Activated CD4-positive, CD25-positive, alpha-beta regulatory T cell treated with anti-CD3 and anti-CD28 coated beads, Interleukin-2, amount 50 U/mL, for 24 hours (primary cell): ENCODE data around the gene HDAC7.
A peak's percentile ranks its signal among the peaks of the same experiment; 100 is the strongest.

ENCODE experiments used
- ATAC-seq, 2 donors: fragments of 150-1000 bp; cut with Tn5 transposase; one replicate each; pipeline ENCODE4 v1.10.0; 2021; ENCODE audit warnings: mild to moderate bottlenecking in 1 of 2, moderate library complexity in 1 of 2

HDAC7 gene

DNA sequence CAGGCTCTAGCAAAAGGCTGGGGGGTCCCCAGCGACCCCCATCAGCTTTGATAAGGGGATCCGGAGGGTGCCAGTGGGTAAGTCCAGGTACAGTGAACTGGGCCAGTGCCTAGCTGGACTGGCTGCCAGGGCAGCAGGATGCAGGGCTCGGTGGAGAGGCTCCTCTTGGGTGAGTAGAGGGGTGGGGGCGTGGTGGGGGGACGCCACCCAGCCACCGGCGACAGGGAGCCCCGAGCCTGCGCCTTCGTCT lies 61.2 kb downstream of the HDAC7 start:
- no peak for ATAC-seq

- no peak for ATAC-seq
Observed at GRCh38 chr12:47757840-47758583, 61.7 kb downstream of the HDAC7 start.

GRCh38 chr12:47757364-47757839 lies 62.3 kb downstream of the HDAC7 start:
- no peak for ATAC-seq

GRCh38 chr12:47755655-47756562 lies 63.8 kb downstream of the HDAC7 start:
- peak; percentile 71 to 74 for ATAC-seq

GRCh38 chr12:47754881-47755280 lies 64.8 kb downstream of the HDAC7 start:
- ATAC-seq = no peak

DNA sequence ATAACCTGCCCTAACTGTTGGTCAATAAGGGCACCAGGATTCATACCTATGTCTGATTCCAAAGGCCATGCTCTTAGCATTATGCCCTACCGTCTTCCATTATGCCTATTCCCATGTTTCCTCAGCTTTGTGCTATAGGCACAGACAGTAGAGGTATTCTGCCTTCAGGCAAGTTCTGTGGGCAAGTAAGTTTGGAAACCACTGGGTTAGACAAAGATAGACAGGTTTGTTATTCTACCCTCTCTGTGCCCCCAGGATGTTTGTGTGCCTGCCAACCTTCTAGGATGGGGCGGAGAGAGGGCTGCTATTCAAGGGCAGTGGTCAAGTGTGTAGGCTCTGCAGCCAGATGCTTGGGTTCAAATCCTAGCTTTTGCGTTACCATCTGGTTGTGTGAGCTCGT lies 65.6 kb downstream of the HDAC7 start:
- ATAC-seq = no peak

DNA sequence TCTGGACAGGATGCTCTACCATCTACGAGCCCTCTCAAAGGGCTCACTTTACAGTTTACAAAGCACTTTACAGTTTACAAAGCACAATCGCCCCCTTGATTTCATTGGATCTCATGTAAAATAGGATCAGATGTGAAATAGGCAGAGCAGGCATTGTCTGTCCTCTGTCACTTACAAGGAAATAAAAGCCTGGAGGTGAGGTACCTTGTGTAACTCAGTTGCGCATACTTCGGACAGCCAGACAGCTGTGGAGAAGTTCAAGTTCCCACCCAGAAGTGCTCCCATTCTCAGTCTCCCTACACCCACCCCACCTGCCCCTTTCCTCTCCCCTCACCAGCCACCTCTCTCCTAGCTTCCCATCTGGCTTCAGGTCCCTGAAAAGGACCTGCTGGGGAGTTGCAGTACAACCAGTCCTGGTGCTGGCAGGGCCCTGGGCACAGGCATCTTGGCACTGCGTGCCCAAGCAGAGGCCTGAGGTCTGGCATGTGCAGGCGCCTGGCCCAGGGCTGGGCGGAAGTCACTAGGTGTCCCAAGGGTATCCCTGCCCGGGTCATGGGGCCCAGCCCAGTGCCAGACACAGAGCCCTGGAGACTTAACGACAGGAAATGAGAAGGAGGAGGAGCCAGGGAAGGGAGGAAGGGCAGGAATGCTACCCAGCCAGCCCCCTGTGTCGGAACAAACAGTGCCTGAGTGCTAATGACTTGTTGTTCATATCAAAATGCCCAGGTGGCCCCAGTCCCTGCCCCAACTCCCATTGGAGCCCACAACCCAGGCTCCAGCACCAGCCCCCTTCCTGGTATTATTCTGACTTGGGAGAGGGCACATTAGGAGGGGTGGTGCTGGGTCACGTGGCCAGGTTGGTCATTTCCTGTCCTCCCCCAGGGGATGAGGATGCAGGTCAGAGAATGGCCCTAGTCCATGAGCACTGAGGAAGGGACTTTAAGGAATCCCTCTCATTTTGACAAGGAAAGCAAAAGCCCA lies 66.4 kb downstream of the HDAC7 start:
- no peak for ATAC-seq

DNA sequence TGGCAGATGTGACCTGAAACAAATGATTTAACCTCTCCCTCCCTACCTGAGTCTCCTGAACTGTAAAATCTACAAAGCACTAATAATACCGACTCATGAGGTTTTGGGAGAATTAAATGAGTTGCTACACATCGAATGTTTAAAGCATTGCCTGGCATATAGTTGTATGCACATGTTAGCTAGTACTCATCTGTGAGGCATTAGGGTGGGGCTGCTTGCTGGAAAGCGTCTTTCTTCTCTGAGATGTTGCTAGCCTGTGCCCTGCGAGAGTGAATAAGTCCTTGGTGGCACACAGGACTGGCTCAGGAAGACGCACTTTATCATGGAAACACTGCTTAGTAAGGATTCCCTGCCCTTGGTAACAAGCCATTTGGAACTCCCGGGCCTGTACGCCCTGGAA lies 67.2 kb downstream of the HDAC7 start:
- no peak for ATAC-seq

DNA sequence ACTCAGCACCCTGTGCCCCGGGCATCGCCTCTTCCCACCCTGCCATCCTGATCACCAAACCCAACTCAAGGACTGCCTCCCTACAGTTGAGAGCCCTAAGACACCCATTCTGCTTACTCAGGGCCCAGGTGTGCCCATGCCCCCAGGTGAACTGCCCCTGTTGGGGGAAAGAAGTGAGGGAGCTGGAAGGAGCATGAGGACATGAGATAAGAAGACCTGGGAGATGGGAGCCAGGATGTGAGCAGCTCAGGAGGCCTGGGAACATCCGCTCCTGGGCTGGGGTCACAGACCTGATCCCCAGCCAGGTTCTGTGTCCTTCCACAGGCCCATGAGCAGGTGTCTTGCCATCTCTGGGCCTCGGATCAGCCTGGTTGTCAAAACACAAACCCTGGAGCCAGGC lies 67.6 kb downstream of the HDAC7 start:
- no peak for ATAC-seq

- ATAC-seq = no peak
Observed at GRCh38 chr12:47751561-47751960, 68.1 kb downstream of the HDAC7 start.

- no peak for ATAC-seq
Observed at GRCh38 chr12:47750916-47751470, 68.7 kb downstream of the HDAC7 start.

DNA sequence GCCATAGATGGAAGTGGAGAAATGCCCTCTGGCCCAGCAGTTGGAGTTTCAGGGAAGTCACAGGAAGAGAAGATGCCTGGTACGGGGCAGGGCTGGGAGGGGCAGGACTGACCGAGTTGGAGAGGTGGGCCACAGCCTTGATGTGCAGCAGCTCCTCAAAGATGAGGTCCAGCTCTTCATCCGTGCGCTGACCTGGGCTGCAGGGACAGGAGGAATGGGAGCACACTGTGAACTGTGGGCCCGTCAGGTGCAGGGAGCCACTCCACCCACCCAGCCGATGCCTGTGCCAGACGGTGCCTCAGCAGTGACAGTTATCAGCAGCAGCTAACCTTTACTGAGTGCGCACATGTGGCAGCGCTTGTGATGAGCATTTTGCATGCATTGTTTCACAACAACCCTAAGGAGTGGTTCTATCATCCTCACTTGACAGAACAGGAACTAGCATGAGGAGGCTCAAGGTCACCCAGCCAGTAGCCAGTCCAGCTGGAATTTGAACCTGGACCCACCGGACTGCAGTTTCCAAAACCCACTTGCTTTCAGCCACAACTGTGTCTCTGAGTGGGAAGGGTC lies 69.4 kb downstream of the HDAC7 start:
- no peak for ATAC-seq

GRCh38 chr12:47748899-47749298 lies 70.8 kb downstream of the HDAC7 start:
- ATAC-seq = no peak

GRCh38 chr12:47748507-47748828 lies 71.2 kb downstream of the HDAC7 start:
- ATAC-seq = no peak

DNA sequence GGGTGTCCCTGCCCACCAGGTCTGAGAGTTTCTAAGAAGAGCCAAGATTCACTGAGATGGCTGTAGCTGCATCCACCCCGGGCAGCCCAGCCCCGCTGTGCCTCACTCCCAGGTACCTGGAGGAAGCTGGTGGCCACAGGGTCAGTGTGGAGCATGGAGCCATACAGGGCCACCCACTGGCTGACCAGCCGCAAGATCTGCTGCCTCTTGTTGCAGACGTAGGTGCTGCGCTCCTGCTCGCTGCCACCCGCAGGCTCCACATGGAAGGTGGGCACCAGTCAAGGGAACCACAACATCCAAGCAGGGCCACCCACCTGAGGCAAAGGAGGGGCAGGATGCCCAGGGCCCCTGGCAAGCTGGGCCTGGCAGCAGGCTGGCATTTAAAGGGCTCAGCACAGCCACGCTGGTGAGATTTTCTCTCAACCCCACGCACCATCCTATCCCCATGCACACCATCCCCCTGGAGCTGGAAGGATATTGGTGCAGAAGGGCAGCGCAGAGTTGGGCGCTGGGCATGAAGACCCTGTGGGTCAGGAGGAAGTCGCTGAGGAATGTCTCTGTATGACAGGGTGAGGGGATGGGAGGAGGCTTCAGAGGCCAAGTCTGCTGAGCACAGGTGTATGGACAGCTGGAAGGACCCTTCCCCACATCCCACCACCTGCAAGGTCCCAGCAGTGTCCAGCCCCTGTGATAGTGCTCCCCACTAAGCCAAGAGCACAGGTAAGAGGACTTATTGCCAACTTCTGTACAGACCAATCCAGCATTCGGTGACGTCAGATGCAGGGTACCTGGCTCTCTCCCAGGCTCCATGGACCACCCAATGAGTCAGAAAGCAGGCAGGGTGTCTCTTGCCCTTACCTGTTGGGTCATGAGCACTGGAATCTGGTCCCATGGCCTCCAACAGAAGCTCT lies 71.9 kb downstream of the HDAC7 start:
- no peak for ATAC-seq

DNA sequence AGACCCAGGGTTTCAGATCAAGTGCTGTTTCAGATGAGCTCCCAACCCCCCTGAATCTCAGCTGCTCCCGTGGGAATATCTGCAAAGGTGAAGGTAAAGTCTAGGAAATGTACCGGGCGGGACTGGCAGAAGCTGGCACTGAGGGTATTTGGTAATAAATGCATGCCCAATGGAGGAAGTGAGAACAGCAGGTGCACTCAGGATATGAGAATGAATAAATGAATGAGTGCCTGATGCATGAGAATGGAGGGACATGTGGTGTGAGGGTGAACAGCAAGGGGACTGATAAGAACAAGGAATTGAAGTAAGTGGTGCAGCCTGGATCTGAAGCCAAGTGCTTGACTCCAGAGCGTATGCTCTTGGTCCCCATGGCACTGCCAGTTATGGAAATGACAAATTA lies 72.6 kb downstream of the HDAC7 start:
- ATAC-seq = no peak

GRCh38 chr12:47746523-47746922 lies 73.2 kb downstream of the HDAC7 start:
- no peak for ATAC-seq

- ATAC-seq = no peak
Observed at GRCh38 chr12:47746073-47746472, 73.6 kb downstream of the HDAC7 start.

- ATAC-seq = no peak
Observed at GRCh38 chr12:47745485-47746041, 74.1 kb downstream of the HDAC7 start.

GRCh38 chr12:47744778-47745436 lies 74.8 kb downstream of the HDAC7 start:
- ATAC-seq = no peak
